Measurements from ENCODE around the gene EEF1AKMT3.

Gene EEF1AKMT3

GRCh38 chr12:57739914-57740538 is 32.4 kb upstream of the EEF1AKMT3 start:
- TF ChIP-seq CTCF (IDR thresholded peaks at IDR 0.05; ENCODE audit: low read depth, low read length) = no peak
- in situ Hi-C loops (cut with HindIII; ENCODE audit: low sequenced_read_pairs) = no loop called here
- no peak overlapping the region for H3K4me3 ChIP-seq (ENCODE audit: low read depth, low read length)

GRCh38 chr12:57740656-57741412 is 31.6 kb upstream of the EEF1AKMT3 start:
- no peak overlapping the region for H3K4me3 ChIP-seq (ENCODE audit: low read depth, low read length)
- no peak for TF ChIP-seq CTCF (IDR thresholded peaks at IDR 0.05; ENCODE audit: low read depth, low read length)
- no peak for DNase-seq (ENCODE audit: low read depth, low spot score)
- in situ Hi-C loops (cut with HindIII; ENCODE audit: low sequenced_read_pairs) = no loop called here

More at GRCh38 chr12:57739914-57740538, 32.4 kb upstream of the EEF1AKMT3 start:
- no peak for DNase-seq (ENCODE audit: low read depth, low spot score)

GRCh38 chr12:57741413-57741789 is 31.0 kb upstream of the EEF1AKMT3 start:
- no peak for DNase-seq (ENCODE audit: low read depth, low spot score)
- no peak for TF ChIP-seq CTCF (IDR thresholded peaks at IDR 0.05; ENCODE audit: low read depth, low read length)
- no peak overlapping the region for H3K4me3 ChIP-seq (ENCODE audit: low read depth, low read length)
- in situ Hi-C loops (cut with HindIII; ENCODE audit: low sequenced_read_pairs) = no loop called here

- no peak for DNase-seq (ENCODE audit: low read depth, low spot score)
- in situ Hi-C loops (cut with HindIII; ENCODE audit: low sequenced_read_pairs) = no loop called here
- no peak for TF ChIP-seq CTCF (IDR thresholded peaks at IDR 0.05; ENCODE audit: low read depth, low read length)
- no peak overlapping the region for H3K4me3 ChIP-seq (ENCODE audit: low read depth, low read length)
Observed at GRCh38 chr12:57741844-57742738, 30.3 kb upstream of the EEF1AKMT3 start.

GRCh38 chr12:57743769-57744168 is 28.6 kb upstream of the EEF1AKMT3 start:
- no peak overlapping the region for H3K4me3 ChIP-seq (ENCODE audit: low read depth, low read length)
- DNase-seq (ENCODE audit: low read depth, low spot score) = no peak
- no peak for TF ChIP-seq CTCF (IDR thresholded peaks at IDR 0.05; ENCODE audit: low read depth, low read length)
- in situ Hi-C loops (cut with HindIII; ENCODE audit: low sequenced_read_pairs) = no loop called here

GRCh38 chr12:57744194-57744776 is 28.1 kb upstream of the EEF1AKMT3 start:
- in situ Hi-C loops (cut with HindIII; ENCODE audit: low sequenced_read_pairs) = no loop called here
- TF ChIP-seq CTCF (IDR thresholded peaks at IDR 0.05; ENCODE audit: low read depth, low read length) = no peak
- DNase-seq (ENCODE audit: low read depth, low spot score) = no peak
- peak overlapping the region; percentile 95 for H3K4me3 ChIP-seq (ENCODE audit: low read depth, low read length)

All from astrocyte of the spinal cord (primary cell).